Testis (tissue), 3 donors: ENCODE data around the gene CUX1. TPM values are rescaled to one million over a fixed set of nuclear protein-coding genes. Genes with fewer than 3 reads are reported as not detected.
"Not testable (repeated sequence)": the region's sequence is repeated elsewhere in the genome, so short reads cannot be mapped to it uniquely, and the experiment has no call there.

Source experiments
- DNase-seq: peaks from one replicate; pipeline ENCODE4 v3.0.0-alpha.2; 2019
- H3K27ac ChIP-seq, 2 donors: fragments of 200-600 bp; sonication (generic); one replicate each; pipeline ENCODE4 v1.5.1; 2019
- H3K27me3 ChIP-seq: fragments of 200-600 bp; sonication (generic); one replicate; pipeline ENCODE4 v1.5.1; 2019
- H3K36me3 ChIP-seq: fragments of 200-600 bp; sonication (generic); one replicate; pipeline ENCODE4 v1.5.1; 2017; ENCODE audit warnings: low read depth; ENCODE audit errors: missing control alignments
- H3K4me1 ChIP-seq: fragments of 200-600 bp; sonication (generic); one replicate; pipeline ENCODE4 v1.5.1; 2019
- H3K4me3 ChIP-seq, 2 donors: fragments of 200-600 bp; sonication (generic); one replicate each; pipeline ENCODE4 v1.5.1; 2017 to 2019
- H3K9me3 ChIP-seq: fragments of 200-600 bp; sonication (generic); one replicate; pipeline ENCODE4 v1.5.1; 2017
- CTCF ChIP-seq, 3 experiments: fragments of 450-650 bp in 2 of 3; fragments of 200-600 bp in 1 of 3; sonication (generic) in 1 of 3; IDR thresholded peaks; one replicate each; pipeline ENCODE4 v1.5.1; 2016 to 2019; ENCODE audit warnings: antibody characterized with exemption in 3 of 3, mild to moderate bottlenecking in 2 of 3, moderate library complexity in 1 of 3
- POLR2A ChIP-seq: fragments of 450-650 bp; IDR thresholded peaks from one replicate; pipeline ENCODE4 v1.6.1; 2017; ENCODE audit warnings: antibody characterized with exemption, mild to moderate bottlenecking, moderate library complexity
- WGBS, 2 donors: methylation state at CpG; one replicate each; pipeline ENCODE4 v1.1.5; 2018; 5-methylcytosine and 5-hydroxymethylcytosine counted together
- intact Hi-C: fragments of 100-400 bp; cut with DNase I; formaldehyde crosslinking; loops from one replicate; pipeline ENCODE4 v1.15.1; 2023; ENCODE audit warnings: low total_unique reads
- microRNA-seq, 2 donors: library from miRNA; unstranded; fragments of <30 nt; microRNA quantifications; one replicate each; pipeline ENCODE4, GENCODE V29; 2016; ENCODE audit warnings: borderline number of aligned reads in 2 of 2, borderline replicate concordance in 1 of 2
- polyA plus RNA-seq: library from polyadenylated mRNA; stranded (reverse); fragments of 350-450 nt; fragmentation: Illumina TruSeq; extraction: RNeasy Lipid Tissue Mini Kit (QIAGEN cat#74804); gene quantifications from one replicate; pipeline ENCODE4 v1.2.3, GENCODE V29; 2014; ENCODE audit warnings: low read depth, low replicate concordance; ENCODE audit not compliant: insufficient read depth
- small RNA-seq, 2 donors: library from RNA; depleted of rRNA; stranded (forward); fragments of <200 nt; gene quantifications; one replicate each; pipeline ENCODE3, GENCODE V24; 2016
- total RNA-seq, 2 donors: library from RNA; depleted of rRNA; stranded (reverse); fragments of >200 nt; gene quantifications; one replicate each; pipeline ENCODE4 v1.2.3, GENCODE V29; 2016

The CUX1 gene
- total and polyA plus RNA-seq, 3 donors from 2014 or later = 30.8 to 46.3 (median 43.1) TPM

- DNase-seq = peak; percentile 6
- WGBS, 2 donors = 89 to 91% methylated on average over 11 of the region's 11 CpGs
Measured at GRCh38 chr7:102326157-102326889, 508.9 kb downstream of the CUX1 start.

GRCh38 chr7:102327183-102327582 lies 509.8 kb downstream of the CUX1 start:
- H3K9me3 ChIP-seq, DNase-seq, intact Hi-C loops, H3K4me3 ChIP-seq, H3K36me3 ChIP-seq, H3K27ac ChIP-seq, H3K4me1 ChIP-seq, H3K27me3 ChIP-seq: not testable (repeated sequence)
- WGBS, 2 donors = 74% methylated on average over 6 of the region's 6 CpGs

More at GRCh38 chr7:102326157-102326889, 508.9 kb downstream of the CUX1 start:
- H3K9me3 ChIP-seq = no peaks in the 10 kb centered on the region
- H3K36me3 ChIP-seq = no peaks in the 10 kb centered on the region
- H3K27ac ChIP-seq = no peak overlapping the region
- no peak for TF ChIP-seq CTCF (IDR thresholded peaks at IDR 0.05)
- TF ChIP-seq POLR2A = no peak
- intact Hi-C loops = no loop called here
- H3K27me3 ChIP-seq = no peaks in the 10 kb centered on the region
- no peaks in the 10 kb centered on the region for H3K4me1 ChIP-seq
- H3K4me3 ChIP-seq = no peak overlapping the region

GRCh38 chr7:102328863-102329262 lies 511.4 kb downstream of the CUX1 start:
- H3K27ac ChIP-seq, H3K36me3 ChIP-seq, DNase-seq, H3K4me1 ChIP-seq, H3K27me3 ChIP-seq, H3K4me3 ChIP-seq, intact Hi-C loops, H3K9me3 ChIP-seq: not testable (repeated sequence)
- 81 to 83% methylated on average over 2 to 5 of the region's 5 CpGs for WGBS, 2 donors

- H3K36me3 ChIP-seq, H3K27me3 ChIP-seq, H3K27ac ChIP-seq, DNase-seq, H3K4me3 ChIP-seq, H3K9me3 ChIP-seq, intact Hi-C loops, H3K4me1 ChIP-seq: not testable (repeated sequence)
- 78 to 84% methylated on average over 7 to 9 of the region's 9 CpGs for WGBS, 2 donors
Measured at GRCh38 chr7:102329366-102329765, 511.9 kb downstream of the CUX1 start.

GRCh38 chr7:102330666-102331460 lies 513.4 kb downstream of the CUX1 start:
- intact Hi-C loops, H3K27ac ChIP-seq, H3K4me1 ChIP-seq, H3K9me3 ChIP-seq, DNase-seq, H3K4me3 ChIP-seq, H3K27me3 ChIP-seq, H3K36me3 ChIP-seq: not testable (repeated sequence)
- 92 to 93% methylated on average over 8 of the region's 8 CpGs for WGBS, 2 donors

Small RNAs within 50 kb of the gene (microRNA-seq; reads per million reads assigned to microRNA genes)
- 0 reads per million in 2 donors for gene MIR4285

Small RNAs within 50 kb of the gene (small RNA-seq; reads per million reads assigned to genes)
- 0 reads per million in 2 donors for gene AC005086.2
- gene AC005086.3 = 0 reads per million in 2 donors
- 0 reads per million in 2 donors for gene AC005086.4
- 0 reads per million in 2 donors for gene AC005088.1
- gene MIR4285 = 0 reads per million in 2 donors
- 0 reads per million in 2 donors for gene RF00554

Other genes starting within 250 kb of the CUX1 start
- not detected for gene MYL10, start 188.3 kb upstream of the CUX1 start, total RNA-seq
- gene MYL10, start 188.3 kb upstream of the CUX1 start, polyA plus RNA-seq = not detected